Chondrocyte (in vitro differentiated cells): Measurements from ENCODE around the gene TESMIN. TPM values are rescaled to one million over a fixed set of nuclear protein-coding genes. Genes with fewer than 3 reads are reported as not detected.

Experiments
- DNase-seq: peaks from one replicate; pipeline ENCODE4 v3.0.0; 2021; ENCODE audit warnings: mixed read lengths, low spot score
- H3K27ac Mint-ChIP-seq: one replicate; pipeline ENCODE4 v1.8.0; 2021; ENCODE audit warnings: mild to moderate bottlenecking, moderate library complexity, mixed read lengths; ENCODE audit not compliant: unreplicated experiment
- H3K27me3 Mint-ChIP-seq: 2 replicates; pipeline ENCODE4 v1.8.0; 2021; ENCODE audit warnings: low read depth, mixed read lengths
- H3K36me3 Mint-ChIP-seq: 2 replicates; pipeline ENCODE4 v1.8.0; 2021; ENCODE audit warnings: low read depth, mixed read lengths
- H3K4me1 Mint-ChIP-seq: 2 replicates; pipeline ENCODE4 v1.8.0; 2021; ENCODE audit warnings: low read depth, mild to moderate bottlenecking, mixed read lengths
- H3K4me3 Mint-ChIP-seq: one replicate; pipeline ENCODE4 v1.8.0; 2021; ENCODE audit warnings: mild to moderate bottlenecking, moderate library complexity, mixed read lengths; ENCODE audit not compliant: unreplicated experiment
- H3K9me3 Mint-ChIP-seq: 2 replicates; pipeline ENCODE4 v1.8.0; 2021; ENCODE audit warnings: low read depth, mixed read lengths
- CTCF ChIP-seq: fragments of 200-600 bp; sonication (generic); IDR thresholded peaks from 2 replicates; pipeline ENCODE4 v1.5.0; 2021; ENCODE audit warnings: antibody characterized with exemption, mild to moderate bottlenecking, moderate library complexity
- total RNA-seq: library from RNA; stranded (reverse); gene quantifications from 3 replicates; pipeline ENCODE4 v1.2.1, GENCODE V29; 2021

Gene TESMIN
- total RNA-seq, 1 donor from 2014 or later = 0.37 TPM

- DNase-seq = no peak
- no peaks in the 10 kb centered on the region for H3K9me3 Mint-ChIP-seq
- no peaks in the 10 kb centered on the region for H3K4me1 Mint-ChIP-seq
- no peak overlapping the region for H3K4me3 Mint-ChIP-seq
- H3K27me3 Mint-ChIP-seq = no peaks in the 10 kb centered on the region
- peaks cover 44% of the 10 kb centered on the region for H3K36me3 Mint-ChIP-seq
- H3K27ac Mint-ChIP-seq = no peak overlapping the region
- no peak for TF ChIP-seq CTCF
These were observed 32.0 kb upstream of the TESMIN start for GRCh38 chr11:68783216-68783821.

- Mint-ChIP-seq H3K27ac (no peak overlapping the region), H3K36me3 (peaks cover 45% of the 10 kb centered on the region), H3K4me1 (no peaks in the 10 kb centered on the region), H3K4me3 (no peak overlapping the region), H3K27me3 (no peaks in the 10 kb centered on the region), H3K9me3 (no peaks in the 10 kb centered on the region)
- no peak for TF ChIP-seq CTCF
- DNase-seq = no peak
These were observed 31.4 kb upstream of the TESMIN start for GRCh38 chr11:68782711-68783110.

GRCh38 chr11:68780829-68781228 is 29.5 kb upstream of the TESMIN start:
- Mint-ChIP-seq H3K9me3 (no peaks in the 10 kb centered on the region), H3K27ac (no peak overlapping the region), H3K36me3 (peaks cover 55% of the 10 kb centered on the region), H3K27me3 (no peaks in the 10 kb centered on the region), H3K4me3 (no peak overlapping the region), H3K4me1 (peaks cover 7% of the 10 kb centered on the region)
- DNase-seq = no peak
- TF ChIP-seq CTCF = no peak

- Mint-ChIP-seq H3K27me3 (no peaks in the 10 kb centered on the region), H3K27ac (no peak overlapping the region), H3K36me3 (peaks cover 62% of the 10 kb centered on the region), H3K4me3 (no peak overlapping the region), H3K9me3 (no peaks in the 10 kb centered on the region), H3K4me1 (peaks cover 7% of the 10 kb centered on the region)
- no peak for TF ChIP-seq CTCF
- DNase-seq = no peak
These were observed 26.9 kb upstream of the TESMIN start for GRCh38 chr11:68778205-68778604.

GRCh38 chr11:68776442-68777235 is 25.3 kb upstream of the TESMIN start:
- Mint-ChIP-seq H3K27ac (no peak overlapping the region), H3K36me3 (peaks cover 67% of the 10 kb centered on the region), H3K4me1 (peaks cover 7% of the 10 kb centered on the region), H3K9me3 (no peaks in the 10 kb centered on the region), H3K27me3 (no peaks in the 10 kb centered on the region), H3K4me3 (no peak overlapping the region)
- DNase-seq = no peak
- TF ChIP-seq CTCF = no peak
